Measurements from ENCODE around the gene YBX3.

YBX3 gene

GRCh38 chr12:10737249-10737648, 14.1 kb upstream of the YBX3 start:
- H3K4me1 ChIP-seq (ENCODE audit: control insufficient read depth, insufficient read depth, low read length): no peaks in the 10 kb centered on the region
- H3K27me3 ChIP-seq (ENCODE audit: control insufficient read depth, insufficient read depth, low read length): no peaks in the 10 kb centered on the region
- no peak overlapping the region for H3K9ac ChIP-seq (ENCODE audit: low read length)
- no peak overlapping the region for H3K4me3 ChIP-seq (ENCODE audit: low read length)
- no peak overlapping the region for H3K27ac ChIP-seq (ENCODE audit: low read depth, low read length)
- H3K36me3 ChIP-seq (ENCODE audit: control insufficient read depth, insufficient read depth, low read length): no peaks in the 10 kb centered on the region

GRCh38 chr12:10736463-10736862, 13.3 kb upstream of the YBX3 start:
- H3K36me3 ChIP-seq (ENCODE audit: control insufficient read depth, insufficient read depth, low read length): no peaks in the 10 kb centered on the region
- H3K27me3 ChIP-seq (ENCODE audit: control insufficient read depth, insufficient read depth, low read length): no peaks in the 10 kb centered on the region
- H3K4me3 ChIP-seq (ENCODE audit: low read length): no peak overlapping the region
- H3K27ac ChIP-seq (ENCODE audit: low read depth, low read length): no peak overlapping the region
- no peaks in the 10 kb centered on the region for H3K4me1 ChIP-seq (ENCODE audit: control insufficient read depth, insufficient read depth, low read length)
- no peak overlapping the region for H3K9ac ChIP-seq (ENCODE audit: low read length)

- no peak overlapping the region for H3K4me3 ChIP-seq (ENCODE audit: low read length)
- H3K27me3 ChIP-seq (ENCODE audit: control insufficient read depth, insufficient read depth, low read length): no peaks in the 10 kb centered on the region
- no peaks in the 10 kb centered on the region for H3K4me1 ChIP-seq (ENCODE audit: control insufficient read depth, insufficient read depth, low read length)
- no peak overlapping the region for H3K9ac ChIP-seq (ENCODE audit: low read length)
- no peak overlapping the region for H3K27ac ChIP-seq (ENCODE audit: low read depth, low read length)
- H3K36me3 ChIP-seq (ENCODE audit: control insufficient read depth, insufficient read depth, low read length): no peaks in the 10 kb centered on the region
These were observed 12.3 kb upstream of the YBX3 start for GRCh38 chr12:10735428-10735827.

GRCh38 chr12:10732549-10732948, 9.4 kb upstream of the YBX3 start:
- no peaks in the 10 kb centered on the region for H3K27me3 ChIP-seq (ENCODE audit: control insufficient read depth, insufficient read depth, low read length)
- H3K9ac ChIP-seq (ENCODE audit: low read length): no peak overlapping the region
- no peak overlapping the region for H3K27ac ChIP-seq (ENCODE audit: low read depth, low read length)
- H3K4me1 ChIP-seq (ENCODE audit: control insufficient read depth, insufficient read depth, low read length): no peaks in the 10 kb centered on the region
- H3K4me3 ChIP-seq (ENCODE audit: low read length): no peak overlapping the region
- H3K36me3 ChIP-seq (ENCODE audit: control insufficient read depth, insufficient read depth, low read length): no peaks in the 10 kb centered on the region

GRCh38 chr12:10732066-10732465, 8.9 kb upstream of the YBX3 start:
- no peaks in the 10 kb centered on the region for H3K36me3 ChIP-seq (ENCODE audit: control insufficient read depth, insufficient read depth, low read length)
- no peak overlapping the region for H3K27ac ChIP-seq (ENCODE audit: low read depth, low read length)
- H3K9ac ChIP-seq (ENCODE audit: low read length): no peak overlapping the region
- H3K4me1 ChIP-seq (ENCODE audit: control insufficient read depth, insufficient read depth, low read length): no peaks in the 10 kb centered on the region
- no peak overlapping the region for H3K4me3 ChIP-seq (ENCODE audit: low read length)
- H3K27me3 ChIP-seq (ENCODE audit: control insufficient read depth, insufficient read depth, low read length): no peaks in the 10 kb centered on the region

GRCh38 chr12:10730559-10730958, 7.4 kb upstream of the YBX3 start:
- Histone ChIP-seq H3K4me1 (ENCODE audit: control insufficient read depth, insufficient read depth, low read length) (no peaks in the 10 kb centered on the region), H3K36me3 (ENCODE audit: control insufficient read depth, insufficient read depth, low read length) (no peaks in the 10 kb centered on the region), H3K27me3 (ENCODE audit: control insufficient read depth, insufficient read depth, low read length) (no peaks in the 10 kb centered on the region), H3K9ac (ENCODE audit: low read length) (no peak overlapping the region), H3K27ac (ENCODE audit: low read depth, low read length) (no peak overlapping the region), H3K4me3 (ENCODE audit: low read length) (no peak overlapping the region)

GRCh38 chr12:10728091-10728490, 5.0 kb upstream of the YBX3 start:
- Histone ChIP-seq H3K4me1 (ENCODE audit: control insufficient read depth, insufficient read depth, low read length) (no peaks in the 10 kb centered on the region), H3K27me3 (ENCODE audit: control insufficient read depth, insufficient read depth, low read length) (no peaks in the 10 kb centered on the region), H3K36me3 (ENCODE audit: control insufficient read depth, insufficient read depth, low read length) (no peaks in the 10 kb centered on the region), H3K4me3 (ENCODE audit: low read length) (no peak overlapping the region), H3K27ac (ENCODE audit: low read depth, low read length) (no peak overlapping the region), H3K9ac (ENCODE audit: low read length) (no peak overlapping the region)

- no peaks in the 10 kb centered on the region for H3K27me3 ChIP-seq (ENCODE audit: control insufficient read depth, insufficient read depth, low read length)
- no peaks in the 10 kb centered on the region for H3K36me3 ChIP-seq (ENCODE audit: control insufficient read depth, insufficient read depth, low read length)
- H3K4me1 ChIP-seq (ENCODE audit: control insufficient read depth, insufficient read depth, low read length): no peaks in the 10 kb centered on the region
- H3K27ac ChIP-seq (ENCODE audit: low read depth, low read length): no peak overlapping the region
- H3K9ac ChIP-seq (ENCODE audit: low read length): no peak overlapping the region
- H3K4me3 ChIP-seq (ENCODE audit: low read length): no peak overlapping the region
These were observed 3.8 kb upstream of the YBX3 start for GRCh38 chr12:10726945-10727344.

- Histone ChIP-seq H3K4me3 (ENCODE audit: low read length) (no peak overlapping the region), H3K9ac (ENCODE audit: low read length) (no peak overlapping the region), H3K36me3 (ENCODE audit: control insufficient read depth, insufficient read depth, low read length) (no peaks in the 10 kb centered on the region), H3K27me3 (ENCODE audit: control insufficient read depth, insufficient read depth, low read length) (no peaks in the 10 kb centered on the region), H3K4me1 (ENCODE audit: control insufficient read depth, insufficient read depth, low read length) (peaks cover 9% of the 10 kb centered on the region), H3K27ac (ENCODE audit: low read depth, low read length) (no peak overlapping the region)
These were observed 1.9 kb upstream of the YBX3 start for GRCh38 chr12:10725003-10725402.

- no peaks in the 10 kb centered on the region for H3K27me3 ChIP-seq (ENCODE audit: control insufficient read depth, insufficient read depth, low read length)
- peak overlapping the region; percentile 94 for H3K4me3 ChIP-seq (ENCODE audit: low read length)
- no peaks in the 10 kb centered on the region for H3K36me3 ChIP-seq (ENCODE audit: control insufficient read depth, insufficient read depth, low read length)
- H3K9ac ChIP-seq (ENCODE audit: low read length): peak overlapping the region; percentile 82
- peak overlapping the region; percentile 95 for H3K27ac ChIP-seq (ENCODE audit: low read depth, low read length)
- peaks cover 22% of the 10 kb centered on the region for H3K4me1 ChIP-seq (ENCODE audit: control insufficient read depth, insufficient read depth, low read length)
These were observed 620 bp downstream of the YBX3 start for GRCh38 chr12:10722502-10722904.

GRCh38 chr12:10721651-10722501, 1.2 kb downstream of the YBX3 start:
- Histone ChIP-seq H3K9ac (ENCODE audit: low read length) (peak overlapping the region; percentile 82), H3K4me3 (ENCODE audit: low read length) (peak overlapping the region; percentile 94), H3K36me3 (ENCODE audit: control insufficient read depth, insufficient read depth, low read length) (no peaks in the 10 kb centered on the region), H3K27ac (ENCODE audit: low read depth, low read length) (peak overlapping the region; percentile 95), H3K4me1 (ENCODE audit: control insufficient read depth, insufficient read depth, low read length) (peaks cover 28% of the 10 kb centered on the region), H3K27me3 (ENCODE audit: control insufficient read depth, insufficient read depth, low read length) (no peaks in the 10 kb centered on the region)

- Histone ChIP-seq H3K27ac (ENCODE audit: low read depth, low read length) (peak overlapping the region; percentile 95), H3K27me3 (ENCODE audit: control insufficient read depth, insufficient read depth, low read length) (no peaks in the 10 kb centered on the region), H3K36me3 (ENCODE audit: control insufficient read depth, insufficient read depth, low read length) (no peaks in the 10 kb centered on the region), H3K4me3 (ENCODE audit: low read length) (peak overlapping the region; percentile 94), H3K4me1 (ENCODE audit: control insufficient read depth, insufficient read depth, low read length) (peaks cover 29% of the 10 kb centered on the region), H3K9ac (ENCODE audit: low read length) (peak overlapping the region; percentile 82)
These were observed 2.0 kb downstream of the YBX3 start for GRCh38 chr12:10720974-10721650.

GRCh38 chr12:10719482-10719881, 3.6 kb downstream of the YBX3 start:
- Histone ChIP-seq H3K36me3 (ENCODE audit: control insufficient read depth, insufficient read depth, low read length) (peaks cover 5% of the 10 kb centered on the region), H3K27me3 (ENCODE audit: control insufficient read depth, insufficient read depth, low read length) (no peaks in the 10 kb centered on the region), H3K27ac (ENCODE audit: low read depth, low read length) (peak overlapping the region; percentile 35), H3K4me3 (ENCODE audit: low read length) (no peak overlapping the region), H3K9ac (ENCODE audit: low read length) (no peak overlapping the region), H3K4me1 (ENCODE audit: control insufficient read depth, insufficient read depth, low read length) (peaks cover 29% of the 10 kb centered on the region)
